Occipital lobe (tissue), 2 donors: ENCODE measurements around the gene WDR82. TPM values are rescaled to one million over a fixed set of nuclear protein-coding genes. Genes with fewer than 3 reads are reported as not detected.

Experiments used
- DNase-seq: peaks from one replicate; lab custom pipeline; 2025; lab: John Stamatoyannopoulos, UW
- total RNA-seq: library from RNA; depleted of rRNA; stranded (reverse); fragments of >200 nt; gene quantifications from one replicate; pipeline ENCODE4 v1.2.3, GENCODE V29; 2014

Gene WDR82
- total RNA-seq, 1 donor from 2014 or later, result 158 TPM

GRCh38 chr3:52259448-52259847 is 19.0 kb downstream of the WDR82 start:
- no peak for DNase-seq

GRCh38 chr3:52259035-52259434 is 19.4 kb downstream of the WDR82 start:
- no peak for DNase-seq

GRCh38 chr3:52257911-52258310 is 20.5 kb downstream of the WDR82 start:
- no peak for DNase-seq

DNA sequence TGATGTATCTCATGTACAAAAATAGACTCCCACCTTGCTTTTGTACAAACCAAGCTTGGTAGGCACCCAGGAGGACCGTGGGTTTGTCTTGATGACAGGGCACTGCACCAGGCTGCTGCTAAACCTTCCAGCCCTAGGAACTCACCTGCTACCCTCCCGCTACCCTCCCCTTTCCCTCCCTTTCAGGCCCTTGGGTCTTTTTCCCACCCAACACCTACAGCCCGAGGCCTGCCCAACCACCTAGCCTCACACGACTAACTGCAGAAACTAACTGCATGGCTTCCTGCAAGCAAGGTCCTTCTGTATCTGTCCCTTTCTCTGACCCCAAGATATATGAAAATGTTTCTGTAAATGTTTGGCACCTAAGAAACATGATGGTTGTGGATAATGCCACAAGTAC is 21.8 kb downstream of the WDR82 start:
- DNase-seq, result no peak

- no peak for DNase-seq
Measured at GRCh38 chr3:52256159-52256558, 22.3 kb downstream of the WDR82 start.

- DNase-seq, result no peak
Measured at GRCh38 chr3:52254608-52255007, 23.8 kb downstream of the WDR82 start.

DNA sequence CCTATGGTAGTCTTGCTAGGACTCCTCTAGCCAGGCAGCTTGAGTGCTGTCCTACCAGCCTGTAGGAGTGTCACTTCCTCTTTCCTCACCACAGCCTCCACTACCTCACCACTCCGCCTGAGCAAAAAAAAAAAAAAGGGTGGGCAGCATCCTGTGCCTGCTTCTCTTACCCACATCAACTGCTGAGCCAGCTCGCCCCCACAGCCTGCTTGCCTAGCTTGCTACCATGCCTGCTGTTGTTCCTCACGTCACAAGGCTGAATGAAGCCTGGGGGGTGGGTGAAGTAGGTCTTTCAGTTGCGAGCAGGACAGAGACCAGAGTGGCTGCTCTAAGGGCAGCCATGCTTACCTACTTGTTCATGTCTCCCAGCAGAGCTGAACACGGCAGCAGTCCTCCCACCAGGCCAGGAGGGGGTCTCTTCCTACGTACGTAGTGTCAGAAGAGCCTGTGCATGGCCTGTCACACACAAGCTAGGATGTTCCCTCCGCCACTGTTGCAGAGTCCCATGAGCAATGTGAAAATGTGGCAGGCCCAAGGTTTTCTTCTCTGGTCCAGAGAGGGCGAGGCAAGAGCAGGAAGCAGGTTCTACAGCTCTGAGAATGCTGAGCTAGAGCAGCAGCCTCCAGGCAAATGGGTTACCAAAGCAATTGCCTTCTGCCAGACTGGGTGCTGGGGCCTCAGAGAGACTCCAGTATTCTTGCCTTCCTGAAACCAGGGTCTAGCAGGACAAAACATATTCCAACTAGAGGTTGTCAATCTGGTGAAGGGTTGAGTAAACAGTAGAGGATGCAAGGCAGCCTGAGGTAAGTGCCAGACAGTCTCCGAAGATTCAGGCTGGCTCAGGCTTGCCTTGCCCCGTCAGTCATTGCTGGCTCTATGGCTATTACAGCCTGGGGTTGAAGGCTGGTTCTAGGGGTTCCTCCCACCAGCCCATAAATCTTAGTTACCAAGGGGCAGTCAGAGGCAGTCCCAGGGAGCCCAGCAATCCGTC is 24.8 kb downstream of the WDR82 start:
- peak; percentile 64 for DNase-seq

DNA sequence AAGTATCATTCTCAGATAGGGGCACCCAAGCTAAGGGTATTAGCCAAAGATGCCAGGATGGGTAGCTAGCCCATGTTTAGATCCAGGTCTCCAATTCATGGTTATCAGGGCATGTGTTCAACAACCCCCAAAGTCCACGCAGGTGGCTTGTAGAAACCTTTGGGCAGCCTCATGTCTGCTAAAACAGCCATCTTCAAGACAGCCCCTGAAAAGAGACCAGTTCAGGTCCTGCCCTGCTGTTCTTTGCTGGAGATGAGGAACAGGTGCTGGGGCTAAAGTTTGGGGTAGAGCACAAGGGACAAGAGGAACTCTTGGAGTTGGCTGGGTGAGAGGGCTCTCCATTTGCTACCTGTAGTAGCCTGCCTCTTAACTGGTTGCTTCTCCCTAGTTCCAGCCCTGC is 28.3 kb downstream of the WDR82 start:
- DNase-seq, result no peak

DNA sequence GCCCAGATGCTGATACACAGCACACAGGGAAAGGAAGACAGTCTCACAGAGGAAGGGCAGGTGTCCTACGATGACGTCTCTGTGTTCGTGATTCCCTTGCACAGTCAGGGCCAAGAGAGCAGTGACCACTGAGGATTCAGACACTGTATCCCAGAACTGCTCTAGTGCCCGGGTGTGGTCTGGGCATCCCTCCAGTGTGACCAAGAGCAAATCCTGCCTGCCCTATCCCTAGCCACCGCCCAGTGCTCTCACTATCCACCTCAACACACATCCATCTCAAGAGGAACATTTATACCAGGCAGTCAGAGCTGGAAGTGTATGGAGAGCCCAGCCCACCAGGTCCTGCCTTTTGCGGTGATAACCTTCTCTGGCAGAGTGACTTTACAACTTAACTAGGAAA is 28.8 kb downstream of the WDR82 start:
- DNase-seq, result no peak

DNA sequence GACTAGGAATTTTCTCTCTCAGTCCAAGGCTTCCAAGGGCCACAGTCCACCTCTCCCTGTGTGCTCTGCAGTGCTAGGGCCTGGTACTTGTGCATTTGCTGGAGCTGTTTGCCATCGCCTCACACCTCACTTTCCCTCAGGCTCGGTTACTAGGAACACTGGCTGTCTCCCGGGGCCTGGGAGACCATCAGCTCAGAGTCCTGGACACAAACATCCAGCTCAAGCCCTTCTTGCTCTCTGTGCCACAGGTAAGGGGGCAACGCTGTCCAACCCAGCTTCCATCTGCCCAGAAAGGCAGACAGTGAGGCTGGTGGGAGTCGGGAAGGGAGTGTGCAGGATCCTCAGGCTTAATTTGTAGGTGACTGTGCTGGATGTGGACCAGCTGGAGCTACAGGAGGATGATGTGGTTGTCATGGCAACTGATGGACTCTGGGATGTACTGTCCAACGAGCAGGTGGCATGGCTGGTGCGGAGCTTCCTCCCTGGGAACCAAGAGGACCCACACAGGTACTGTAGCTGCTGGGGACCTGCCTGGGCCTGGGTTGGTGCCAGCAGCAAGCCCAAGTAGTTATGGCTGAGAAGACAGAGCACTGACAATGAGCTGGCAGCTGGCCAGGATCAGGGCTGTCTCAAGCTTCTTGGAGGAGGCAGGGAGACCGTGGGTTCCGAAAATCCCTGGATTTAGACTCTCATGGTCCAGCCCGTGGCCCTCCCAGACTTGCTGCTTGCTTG is 29.5 kb downstream of the WDR82 start:
- DNase-seq, result no peak

DNA sequence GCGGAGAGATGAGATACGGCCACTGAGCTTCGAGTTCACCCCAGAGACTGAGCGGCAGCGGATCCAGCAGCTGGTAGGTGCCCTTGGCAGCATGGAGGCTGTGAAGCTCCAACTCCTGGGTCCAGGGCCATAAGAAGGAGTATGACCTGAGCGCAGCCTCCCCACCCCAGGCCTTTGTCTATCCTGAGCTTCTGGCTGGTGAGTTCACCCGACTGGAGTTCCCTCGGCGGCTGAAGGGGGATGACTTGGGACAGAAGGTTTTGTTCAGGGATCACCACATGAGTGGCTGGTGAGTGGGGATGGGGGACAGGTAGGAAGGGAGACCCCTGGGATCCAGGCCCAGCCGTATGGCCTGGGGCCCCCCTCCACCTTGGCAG is 30.3 kb downstream of the WDR82 start:
- no peak for DNase-seq

- no peak for DNase-seq
Measured at GRCh38 chr3:52247409-52248164, 30.9 kb downstream of the WDR82 start.

- no peak for DNase-seq
Measured at GRCh38 chr3:52246728-52247408, 31.6 kb downstream of the WDR82 start.

DNA sequence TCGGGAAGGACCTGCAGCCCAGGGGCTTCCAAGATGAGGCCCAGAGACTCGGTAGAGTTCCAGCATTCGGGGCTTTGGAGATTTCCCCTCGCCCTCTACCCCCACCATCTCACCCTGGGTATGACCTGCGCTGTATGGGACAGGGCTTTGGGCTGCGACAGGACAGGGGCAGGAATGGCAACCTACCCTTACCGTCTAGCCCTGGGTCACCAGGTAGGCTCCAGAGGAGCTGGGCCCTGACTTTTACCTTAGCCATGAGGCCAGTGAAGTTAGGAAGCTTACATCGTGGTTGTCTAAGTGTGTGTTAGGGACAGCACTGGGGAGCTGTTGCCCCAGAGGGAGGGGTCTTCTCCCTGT is 32.2 kb downstream of the WDR82 start:
- no peak for DNase-seq

DNA sequence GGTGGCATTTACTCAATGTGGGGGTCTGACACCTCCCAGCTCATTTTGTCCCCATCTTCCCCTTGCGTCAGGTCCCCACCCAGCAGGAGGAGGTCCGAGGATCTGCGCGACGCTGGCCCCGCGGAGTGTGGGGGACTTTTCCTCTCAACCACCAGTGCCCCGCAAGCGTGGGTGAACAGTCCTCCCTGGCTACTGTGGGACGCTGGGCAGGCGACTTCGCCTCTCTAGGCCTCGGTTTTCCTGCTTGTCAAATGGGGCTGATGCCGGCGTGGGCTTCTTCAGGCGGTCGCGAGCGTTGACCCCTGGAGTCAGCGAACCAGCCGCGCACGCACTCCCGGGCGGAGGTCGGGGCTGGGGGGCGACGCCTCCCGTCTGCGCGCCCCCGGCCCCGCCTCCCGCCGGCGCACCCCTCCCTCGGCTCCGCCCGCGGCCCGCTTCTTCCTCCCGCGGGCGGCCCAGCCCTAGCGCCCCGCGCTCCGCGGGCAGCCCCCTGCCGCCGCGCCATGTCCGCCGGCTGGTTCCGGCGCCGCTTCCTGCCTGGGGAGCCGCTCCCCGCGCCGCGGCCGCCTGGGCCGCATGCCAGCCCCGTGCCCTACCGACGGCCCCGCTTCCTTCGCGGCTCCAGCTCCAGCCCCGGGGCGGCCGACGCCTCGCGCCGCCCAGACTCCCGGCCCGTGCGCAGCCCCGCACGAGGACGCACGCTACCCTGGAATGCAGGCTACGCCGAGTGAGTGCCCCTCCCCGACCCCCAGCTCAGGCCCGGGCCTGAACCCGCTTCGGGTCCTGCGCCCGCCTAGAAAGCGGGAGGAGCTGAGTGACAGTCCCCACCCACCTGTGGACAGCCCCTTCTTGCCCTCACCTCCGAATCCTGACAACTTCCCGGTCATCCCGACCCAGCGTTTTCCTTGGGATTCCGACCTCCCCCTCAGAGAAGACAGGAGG is 32.9 kb downstream of the WDR82 start, which contains the start of gene PPM1M:
PPM1M (plus strand) TSS at position 438 of the 942 bp plus-strand sequence; CDS start at position 504, 66 bp downstream.
- DNase-seq, result no peak

DNA sequence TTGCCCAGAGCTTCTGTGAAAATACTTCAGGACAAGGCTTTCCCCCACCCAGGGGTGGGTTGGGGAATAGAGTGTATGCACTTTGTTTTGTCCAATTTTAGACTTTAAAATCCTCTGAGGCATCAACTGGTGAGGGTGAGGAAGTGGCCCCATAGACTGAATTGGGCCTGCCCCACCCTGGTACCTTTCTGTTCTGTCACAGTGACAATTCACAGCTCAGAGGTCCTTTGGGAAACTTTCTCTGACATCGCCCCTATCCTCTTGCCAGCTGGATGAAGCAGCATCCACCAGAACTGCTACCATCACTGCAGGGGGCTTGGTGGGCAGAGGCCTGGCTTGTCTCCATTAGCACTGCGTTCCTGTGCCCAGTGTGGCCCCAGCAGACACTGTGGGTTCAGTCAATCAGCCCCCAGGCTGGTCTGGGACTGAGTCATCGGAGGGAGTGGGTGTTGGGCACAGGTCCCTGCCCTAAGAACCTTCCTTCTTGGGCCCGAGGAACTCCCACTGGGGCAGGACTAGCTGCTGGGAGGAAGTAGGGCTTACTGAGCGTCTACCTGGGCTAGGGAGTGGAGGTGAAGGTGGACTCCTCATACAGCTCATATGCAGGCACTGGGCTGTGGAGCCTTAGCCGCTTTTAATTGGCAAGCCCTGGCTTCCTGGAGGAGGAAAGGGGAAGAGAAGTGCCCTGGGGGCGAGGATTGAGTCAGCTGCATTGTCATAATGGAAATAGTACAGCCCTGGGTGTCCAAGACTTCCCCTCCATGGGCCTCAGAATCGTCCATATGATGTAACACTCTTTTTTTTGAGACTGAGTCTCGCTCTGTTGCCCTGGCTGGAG is 34.4 kb downstream of the WDR82 start:
- DNase-seq, result no peak

DNA sequence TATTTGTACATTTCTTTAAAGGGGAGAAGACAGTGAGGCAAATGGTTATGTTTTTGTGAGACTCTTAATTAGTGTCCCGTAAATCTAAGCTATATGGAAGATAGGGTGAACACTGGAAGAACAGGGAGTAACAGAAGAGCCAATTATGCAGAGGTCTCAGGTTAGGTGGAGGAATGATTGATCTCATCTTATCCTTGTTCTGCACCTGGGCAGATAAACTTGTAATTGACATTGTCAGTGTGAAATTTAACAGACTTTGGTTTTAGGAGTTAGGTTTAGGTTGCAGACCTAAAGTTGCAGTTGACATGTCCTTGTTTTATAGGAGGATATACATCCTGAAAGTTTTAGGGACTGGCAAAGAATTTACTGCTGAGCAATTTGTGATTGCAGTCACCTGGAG is 36.4 kb downstream of the WDR82 start:
- no peak for DNase-seq

GRCh38 chr3:52240886-52241370 is 37.5 kb downstream of the WDR82 start:
- no peak for DNase-seq
